ENCODE data around the gene ACER1.
"Not testable (repeated sequence)": the region's sequence is repeated elsewhere in the genome, so short reads cannot be mapped to it uniquely, and the experiment has no call there.

The ACER1 gene

GRCh38 chr19:6333439-6333838, at the start of gene ACER1:
Gene ACER1, minus strand, starts transcription at chr19:6333612. Its CDS starts 61 bp downstream, at chr19:6333551.
- no peak for DNase-seq

GRCh38 chr19:6383188-6383587, 49.8 kb upstream of the ACER1 start:
- no peak for DNase-seq

DNA sequence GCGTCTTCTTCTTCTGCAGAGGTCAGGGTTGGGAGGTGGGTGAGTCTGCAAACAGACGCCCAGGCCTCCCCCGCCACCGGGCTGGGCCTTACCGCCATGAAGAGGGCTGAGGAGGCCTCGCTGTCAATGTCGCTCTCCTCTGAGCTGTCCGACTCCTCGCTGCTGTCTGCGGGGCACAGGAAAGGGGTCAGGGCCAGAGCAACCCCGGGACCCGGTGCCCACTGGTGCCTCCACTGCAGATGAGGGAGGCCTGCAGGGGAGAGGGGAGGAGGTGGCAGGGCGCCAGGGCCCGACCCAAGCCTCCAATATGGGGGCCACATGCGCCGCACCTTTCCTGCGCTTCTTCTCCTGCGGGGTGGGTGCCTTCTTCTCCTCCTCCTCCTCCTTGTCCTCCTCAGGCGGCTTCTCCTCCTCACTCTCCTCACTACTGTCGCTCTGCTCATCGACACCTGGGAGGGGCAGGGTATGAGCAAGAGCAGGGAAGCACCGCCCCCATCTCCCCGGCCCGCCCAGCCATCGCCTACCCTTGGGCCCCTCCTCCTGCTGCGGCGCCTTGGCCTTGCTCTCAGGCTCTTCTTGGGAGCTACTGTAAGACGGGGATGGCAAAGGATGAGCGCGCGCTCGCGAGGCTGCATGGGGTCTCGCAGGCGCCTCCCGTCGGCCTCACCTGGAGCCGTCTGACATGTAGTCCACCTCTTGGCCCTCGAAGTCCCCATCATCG, 47.8 kb upstream of the ACER1 start:
- no peak for DNase-seq

- no peak for DNase-seq
Measured at GRCh38 chr19:6379744-6380143, 46.3 kb upstream of the ACER1 start.

DNA sequence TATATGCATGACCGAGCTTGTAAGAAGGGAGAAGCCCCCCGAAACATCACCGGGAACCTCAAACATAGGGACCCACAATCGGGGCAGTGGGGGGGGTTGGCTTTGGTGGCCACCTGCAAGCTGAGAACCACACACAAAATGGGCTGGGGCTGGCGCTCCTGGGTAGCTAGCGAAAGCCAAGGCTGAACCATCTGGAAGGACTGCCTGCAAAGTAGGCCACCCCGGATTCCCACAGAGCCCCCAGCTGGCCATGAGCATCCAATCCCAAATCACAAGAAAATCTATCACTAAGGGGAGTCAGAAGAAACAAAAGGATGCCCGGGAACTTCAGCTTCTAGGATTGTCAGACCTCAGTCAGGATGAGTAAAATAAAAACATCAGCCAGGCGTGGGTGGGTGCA, 45.1 kb upstream of the ACER1 start:
- no peak for DNase-seq

DNA sequence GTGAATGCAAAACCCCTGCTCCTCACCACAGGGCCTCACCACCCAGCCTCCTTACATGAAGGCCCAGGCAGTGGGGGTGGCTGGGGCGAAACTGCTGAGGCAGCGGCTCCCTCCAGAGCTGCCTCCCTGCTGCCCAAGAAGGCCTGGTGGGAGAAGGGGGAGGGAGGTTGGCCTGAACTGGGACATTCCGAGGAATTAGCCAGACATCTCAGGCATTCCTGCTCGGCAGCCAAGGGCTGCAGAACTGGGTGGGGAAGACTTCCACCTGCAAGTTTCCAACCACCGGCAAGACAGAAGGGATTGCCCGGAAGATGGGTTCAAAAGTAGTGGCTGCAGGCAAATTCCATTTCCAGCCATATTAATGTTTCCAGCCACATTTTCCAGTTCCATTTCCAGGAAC, 44.6 kb upstream of the ACER1 start:
- no peak for DNase-seq

DNA sequence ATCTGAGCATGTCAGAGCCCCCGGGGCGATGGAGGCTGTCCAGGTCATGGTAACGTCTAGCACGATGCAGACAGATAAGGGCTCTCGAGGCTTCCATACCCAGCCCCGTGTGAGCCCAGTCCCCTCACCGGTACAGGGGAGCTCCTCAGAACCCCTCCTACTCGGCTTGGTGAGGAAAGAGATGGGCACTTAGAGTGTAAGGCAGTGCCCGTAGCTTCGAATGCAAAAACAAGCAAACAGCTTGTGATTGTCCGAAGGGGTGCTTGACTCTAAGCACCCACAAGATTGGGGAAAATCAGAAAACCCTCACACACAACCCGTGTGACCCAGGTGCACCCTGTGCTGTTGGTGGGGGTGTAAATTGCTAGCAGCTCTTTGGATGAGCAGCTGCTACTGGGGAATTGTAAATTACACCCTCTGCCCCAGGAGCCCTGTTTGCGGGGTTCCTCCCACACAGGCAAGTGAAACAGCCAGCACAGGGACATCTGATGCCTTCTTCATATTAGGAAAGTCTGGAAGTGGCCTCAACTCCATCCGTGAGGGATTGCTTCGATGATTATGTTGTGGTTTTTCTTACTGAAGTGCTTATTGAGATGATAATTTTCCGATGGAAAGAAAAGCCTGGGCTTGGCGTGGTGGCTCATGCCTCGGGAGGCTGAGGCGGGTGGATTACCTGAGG, 43.2 kb upstream of the ACER1 start:
- DNase-seq = no peak

DNA sequence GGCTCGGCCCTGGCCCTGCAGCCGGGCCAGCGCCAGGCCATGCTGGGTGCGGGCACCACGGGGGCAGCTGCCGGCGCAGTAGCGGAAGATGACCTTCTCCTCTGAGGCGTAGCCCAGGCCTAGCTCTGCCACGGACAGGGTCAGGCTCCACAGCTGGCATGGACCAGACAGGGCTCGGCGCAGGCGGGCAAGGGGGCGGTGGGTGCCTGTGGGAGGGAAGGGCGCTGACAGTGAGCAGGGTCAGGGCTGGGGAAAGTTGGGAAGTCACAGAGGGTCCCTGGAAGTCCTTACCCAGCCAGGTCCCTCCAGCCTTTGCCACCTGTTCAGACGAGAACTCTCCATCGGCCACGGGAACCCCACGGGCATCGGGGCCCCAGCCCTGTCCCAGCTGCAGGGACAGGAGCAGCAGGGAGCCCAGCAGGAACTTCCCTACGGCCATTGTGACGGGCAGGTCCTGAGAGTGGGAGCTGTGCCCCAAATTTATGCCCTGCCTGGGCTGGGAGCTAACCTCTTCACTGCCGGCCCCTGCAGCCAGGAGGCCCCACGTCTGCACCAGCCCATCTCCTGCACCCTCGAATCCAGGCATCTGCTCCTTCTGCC, 42.1 kb upstream of the ACER1 start, which contains the start of gene PSPN:
Gene PSPN, minus strand, starts transcription at position 523 of the 600 bp plus-strand sequence. Its CDS starts 84 bp downstream, at position 439.
- DNase-seq = no peak

DNA sequence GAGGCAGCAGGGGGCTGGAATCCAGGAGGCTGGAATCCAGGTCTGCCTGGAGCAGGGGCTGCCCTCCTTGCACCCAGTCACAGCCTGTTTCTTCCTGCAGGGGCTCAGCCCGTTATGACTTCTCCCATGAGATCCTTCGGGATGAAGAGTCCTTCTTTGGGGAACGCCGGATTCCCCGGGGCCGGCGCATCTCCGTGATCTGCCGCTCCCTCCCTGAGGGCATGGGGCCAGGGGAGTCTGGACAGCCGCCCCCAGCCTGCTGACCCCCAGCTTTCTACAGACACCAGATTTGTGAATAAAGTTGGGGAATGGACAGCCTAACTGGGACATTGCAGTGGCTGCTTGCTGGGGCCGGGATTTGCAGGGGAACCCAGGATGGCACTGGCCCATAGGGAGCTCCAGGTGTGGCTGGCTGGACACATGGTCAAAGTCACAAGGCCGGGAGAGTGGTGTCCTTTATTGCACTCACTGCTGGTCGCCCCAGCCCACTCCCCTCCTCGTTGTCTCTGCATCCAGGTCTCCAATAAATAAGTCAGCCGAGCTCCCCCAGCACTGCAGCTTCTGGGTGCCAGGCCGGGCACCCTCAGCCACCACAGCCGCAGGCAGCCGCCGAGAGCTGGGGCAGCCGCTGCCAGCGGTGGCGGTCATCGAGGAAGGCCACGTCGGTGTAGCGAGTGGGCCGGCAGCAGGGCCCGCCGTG, 41.4 kb upstream of the ACER1 start:
- DNase-seq = no peak

GRCh38 chr19:6374161-6374709, 40.8 kb upstream of the ACER1 start:
- no peak for DNase-seq

DNA sequence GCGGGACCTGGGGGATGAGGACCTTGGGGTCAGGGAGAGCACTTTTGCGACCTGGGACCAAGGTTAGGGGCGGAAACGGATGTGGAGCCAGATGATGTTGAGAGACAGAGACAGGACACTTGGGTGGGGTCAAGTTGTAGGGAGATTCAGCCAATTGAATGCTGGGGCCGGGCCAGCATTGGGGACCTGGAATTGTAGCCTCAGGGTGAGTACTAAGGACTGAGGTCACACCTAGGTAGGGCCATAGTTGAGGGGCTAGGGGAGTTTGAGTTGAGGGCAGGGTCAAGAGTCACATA, 40.3 kb upstream of the ACER1 start:
- no peak for DNase-seq

GRCh38 chr19:6373096-6373812, 39.8 kb upstream of the ACER1 start:
- peak; percentile 97 for DNase-seq

DNA sequence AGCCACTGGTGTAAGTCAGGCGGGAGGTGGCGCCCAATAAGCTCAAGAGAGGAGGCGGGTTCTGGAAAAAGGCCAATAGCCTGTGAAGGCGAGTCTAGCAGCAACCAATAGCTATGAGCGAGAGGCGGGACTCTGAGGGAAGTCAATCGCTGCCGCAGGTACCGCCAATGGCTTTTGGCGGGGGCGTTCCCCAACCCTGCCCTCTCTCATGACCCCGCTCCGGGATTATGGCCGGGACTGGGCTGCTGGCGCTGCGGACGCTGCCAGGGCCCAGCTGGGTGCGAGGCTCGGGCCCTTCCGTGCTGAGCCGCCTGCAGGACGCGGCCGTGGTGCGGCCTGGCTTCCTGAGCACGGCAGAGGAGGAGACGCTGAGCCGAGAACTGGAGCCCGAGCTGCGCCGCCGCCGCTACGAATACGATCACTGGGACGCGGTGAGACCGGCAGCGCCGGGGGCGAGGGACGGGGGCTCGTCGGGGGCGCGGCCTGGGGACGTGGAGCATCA, 39.2 kb upstream of the ACER1 start, which contains the start of gene ALKBH7:
Gene ALKBH7, plus strand, starts transcription at position 201 of the 502 bp plus-strand sequence. Its CDS starts 27 bp downstream, at position 228.
- DNase-seq = peak; percentile 100

DNA sequence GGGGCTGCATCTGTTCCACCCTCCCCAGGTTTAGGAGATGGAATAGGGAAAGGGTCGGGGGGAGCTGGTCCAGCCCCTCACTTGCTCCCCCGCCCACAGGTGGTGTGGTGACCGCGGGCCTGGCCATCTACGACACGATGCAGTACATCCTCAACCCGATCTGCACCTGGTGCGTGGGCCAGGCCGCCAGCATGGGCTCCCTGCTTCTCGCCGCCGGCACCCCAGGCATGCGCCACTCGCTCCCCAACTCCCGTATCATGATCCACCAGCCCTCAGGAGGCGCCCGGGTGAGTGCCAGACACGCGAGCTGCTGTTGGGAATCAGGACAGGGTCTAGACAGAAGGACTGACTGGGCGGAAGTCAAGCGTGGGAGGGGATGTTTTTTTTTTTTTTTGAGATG, 30.9 kb upstream of the ACER1 start:
- DNase-seq = no peak

DNA sequence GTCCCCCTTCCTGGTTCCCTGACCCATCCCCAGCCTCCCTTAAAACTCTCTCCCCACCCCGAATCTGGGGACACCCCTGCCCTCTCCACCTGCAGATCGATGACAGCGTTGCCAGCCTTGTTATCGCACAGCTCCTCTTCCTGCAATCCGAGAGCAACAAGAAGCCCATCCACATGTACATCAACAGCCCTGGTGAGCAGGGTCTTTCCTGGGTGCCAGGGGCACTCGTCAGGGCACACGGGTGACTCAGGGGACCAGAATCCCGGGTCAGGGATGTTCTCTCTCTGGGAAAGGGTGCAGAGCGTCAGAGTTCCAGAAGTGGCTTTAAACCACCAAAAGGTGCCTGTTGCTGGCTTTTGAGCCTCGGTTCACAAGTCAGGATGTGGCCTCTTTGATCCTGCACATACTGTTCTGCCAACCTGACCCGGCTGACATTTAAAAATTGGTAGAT, 29.0 kb upstream of the ACER1 start:
- no peak for DNase-seq

DNA sequence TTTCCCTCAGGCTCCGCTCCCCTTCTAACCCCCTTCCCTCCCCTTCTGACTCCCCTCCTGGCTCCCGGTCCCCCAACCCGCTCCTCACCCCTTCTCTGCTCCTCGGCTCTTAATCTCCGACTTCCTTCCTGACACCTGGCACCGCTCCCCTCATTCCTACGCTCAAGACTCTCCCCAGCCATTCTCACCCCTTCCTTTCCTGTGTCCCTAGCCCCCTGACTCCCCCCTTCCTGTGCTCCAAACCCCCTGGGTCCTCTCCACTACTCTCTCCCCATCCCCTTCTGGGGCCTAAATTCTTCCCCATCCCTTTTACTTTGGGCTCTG, 28.6 kb upstream of the ACER1 start:
- no peak for DNase-seq

DNA sequence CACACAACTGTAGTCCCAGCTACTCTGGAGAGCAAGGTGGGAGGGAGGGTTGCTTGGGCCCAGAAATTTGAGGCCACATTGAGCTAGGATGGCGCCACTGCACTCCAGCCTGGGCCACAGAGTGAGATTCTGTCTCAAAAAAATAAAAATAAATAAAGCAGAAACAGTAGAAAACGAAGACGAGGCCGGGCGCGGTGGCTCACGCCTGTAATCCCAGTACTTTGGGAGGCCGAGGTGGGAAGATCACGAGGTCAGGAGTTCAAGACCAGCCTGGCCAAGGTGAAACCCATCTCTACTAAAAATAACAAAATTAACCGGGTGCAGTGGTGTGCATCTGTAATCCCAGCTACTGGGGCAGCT, 27.4 kb upstream of the ACER1 start:
- not testable (repeated sequence) for DNase-seq

DNA sequence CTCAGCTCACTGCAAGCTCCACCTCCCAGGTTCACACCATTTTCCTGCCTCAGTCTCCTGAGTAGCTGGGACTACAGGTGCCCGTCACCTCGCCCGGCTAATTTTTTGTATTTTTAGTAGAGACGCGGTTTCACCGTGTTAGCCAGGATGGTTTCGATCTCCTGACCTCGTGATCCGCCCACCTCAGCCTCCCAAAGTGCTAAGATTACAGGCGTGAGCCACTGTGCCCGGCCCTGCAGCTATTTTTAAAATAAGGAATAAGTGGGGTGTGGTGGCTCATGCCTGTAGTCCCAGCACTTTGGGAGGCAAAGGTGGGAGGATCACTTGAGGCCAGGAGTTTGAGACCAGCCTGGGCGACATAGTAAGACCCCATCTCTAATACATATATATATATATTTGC, 27.0 kb upstream of the ACER1 start:
- DNase-seq = not testable (repeated sequence)

GRCh38 chr19:6359568-6360341, 26.3 kb upstream of the ACER1 start:
- DNase-seq = no peak

DNA sequence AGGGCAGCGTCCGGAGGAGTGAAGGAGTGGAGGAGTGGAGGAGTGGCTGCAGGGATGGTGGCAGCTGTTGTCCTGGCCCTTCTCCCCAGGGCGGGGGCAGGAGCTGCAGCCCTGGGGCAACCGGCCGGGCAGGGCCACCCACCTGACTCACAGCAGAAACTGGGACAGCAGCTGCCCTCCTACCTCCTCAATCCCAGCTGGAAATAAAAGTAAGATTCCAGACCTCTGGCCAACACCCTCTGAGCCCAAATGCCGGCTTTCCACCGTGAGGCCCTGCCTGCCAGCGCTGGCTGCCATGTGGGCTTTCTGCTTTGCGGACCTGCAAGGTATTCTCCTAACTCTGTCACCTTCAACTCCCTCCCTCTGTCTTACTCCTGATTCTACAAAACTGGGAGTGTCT, 24.6 kb upstream of the ACER1 start:
- no peak for DNase-seq

DNA sequence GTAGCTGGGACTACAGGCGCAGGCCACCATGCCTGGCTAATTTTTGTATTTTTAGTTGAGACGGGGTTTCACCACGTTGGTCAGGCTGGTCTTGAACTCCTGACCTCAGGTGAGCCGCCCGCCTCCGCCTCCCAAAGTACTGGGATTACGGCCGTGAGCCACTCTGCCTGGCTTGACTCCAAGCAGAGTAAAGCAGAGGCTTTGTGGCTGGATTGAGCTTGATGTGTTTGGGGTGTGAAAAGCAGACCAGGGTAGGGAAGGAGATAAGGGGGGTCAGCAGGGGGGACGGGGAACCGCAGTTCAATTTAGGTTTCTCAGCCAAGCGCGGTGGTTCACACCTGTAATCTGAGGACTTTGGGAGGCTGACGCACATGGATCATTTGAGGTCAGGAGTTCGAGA, 23.8 kb upstream of the ACER1 start:
- DNase-seq = no peak
